SK-N-SH (cell line): ENCODE results near the gene GPX2.

Experiments
- EZH2phosphoT487 ChIP-seq: fragments of 200-600 bp; sonication (generic); IDR thresholded peaks from 2 replicates; pipeline ENCODE4 v1.6.1; 2017; ENCODE audit warnings: low read depth, mixed run types, mild to moderate bottlenecking, antibody characterized with exemption, moderate library complexity, borderline replicate concordance
- FOSL2 ChIP-seq: IDR thresholded peaks from 2 replicates; pipeline ENCODE4 v1.4.0; 2012; ENCODE audit warnings: low read depth, mild to moderate bottlenecking, moderate library complexity, borderline replicate concordance
- GABPA ChIP-seq: IDR thresholded peaks from 2 replicates; pipeline ENCODE4 v1.4.0; 2012; ENCODE audit warnings: low read depth, mild to moderate bottlenecking
- JUND ChIP-seq: IDR thresholded peaks from 2 replicates; pipeline ENCODE4 v1.4.0; 2012
- MEF2A ChIP-seq: IDR thresholded peaks from 2 replicates; pipeline ENCODE4 v1.4.0; 2012; ENCODE audit warnings: low read depth, borderline replicate concordance
- POLR2AphosphoS5 ChIP-seq: IDR thresholded peaks from 2 replicates; pipeline ENCODE4 v1.6.1; 2012; ENCODE audit warnings: low read depth, low read length
- RAD21 ChIP-seq: IDR thresholded peaks from 2 replicates; pipeline ENCODE4 v1.6.1; 2012; ENCODE audit warnings: mild to moderate bottlenecking, low read length
- TF ChIP-seq, protein P1 (sequence below): fragments of 200-600 bp; sonication (generic); IDR thresholded peaks from 2 replicates; pipeline ENCODE4 v1.6.1; 2017; ENCODE audit warnings: antibody characterized with exemption, mild to moderate bottlenecking, moderate library complexity
- TF ChIP-seq, protein P2 (sequence below): IDR thresholded peaks from 2 replicates; pipeline ENCODE4 v1.4.0; 2012; ENCODE audit warnings: low read depth
- TF ChIP-seq, protein P3 (sequence below): fragments of 150-350 bp; IDR thresholded peaks from 2 replicates; pipeline ENCODE4 v1.6.1; 2016; ENCODE audit warnings: mild to moderate bottlenecking, low read depth, low read length

DNA sequence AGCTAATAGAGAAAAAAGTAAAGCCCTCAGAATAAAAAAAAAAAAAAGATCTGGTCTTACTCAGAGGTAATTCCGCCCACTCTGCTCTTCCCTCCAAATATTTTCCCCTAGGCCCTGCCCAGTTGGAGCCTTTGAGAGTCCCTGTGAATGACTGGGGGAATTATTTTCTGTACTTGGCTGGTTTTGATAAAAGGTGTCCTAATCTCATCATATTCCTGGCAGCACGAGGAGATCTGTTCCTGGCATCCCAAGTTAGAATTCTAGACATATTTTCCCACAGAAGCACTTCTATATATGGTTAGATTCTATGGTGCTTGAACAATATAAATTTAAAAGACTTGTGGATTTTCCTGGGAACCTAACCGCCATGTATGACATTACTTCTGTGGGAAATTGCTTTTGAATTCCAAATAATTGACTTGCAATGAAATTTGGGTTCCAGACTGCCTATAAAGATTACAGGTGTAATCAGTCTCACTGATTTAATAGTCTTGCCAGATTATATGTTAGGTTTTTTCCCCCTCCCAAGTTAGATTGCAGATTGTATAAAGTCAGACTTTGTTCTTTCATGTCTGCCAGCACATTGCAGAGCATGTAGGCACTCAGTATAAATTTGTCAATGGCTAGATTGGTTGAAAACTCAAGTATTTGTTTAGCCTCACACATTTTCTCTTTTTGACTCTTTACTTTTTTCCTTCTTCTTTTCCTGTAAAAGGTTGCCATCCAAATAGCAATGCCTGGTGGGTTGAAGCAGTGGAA, 12.3 kb downstream of the GPX2 start:
- no peak for TF ChIP-seq EZH2phosphoT487
- TF ChIP-seq, protein P1, sequence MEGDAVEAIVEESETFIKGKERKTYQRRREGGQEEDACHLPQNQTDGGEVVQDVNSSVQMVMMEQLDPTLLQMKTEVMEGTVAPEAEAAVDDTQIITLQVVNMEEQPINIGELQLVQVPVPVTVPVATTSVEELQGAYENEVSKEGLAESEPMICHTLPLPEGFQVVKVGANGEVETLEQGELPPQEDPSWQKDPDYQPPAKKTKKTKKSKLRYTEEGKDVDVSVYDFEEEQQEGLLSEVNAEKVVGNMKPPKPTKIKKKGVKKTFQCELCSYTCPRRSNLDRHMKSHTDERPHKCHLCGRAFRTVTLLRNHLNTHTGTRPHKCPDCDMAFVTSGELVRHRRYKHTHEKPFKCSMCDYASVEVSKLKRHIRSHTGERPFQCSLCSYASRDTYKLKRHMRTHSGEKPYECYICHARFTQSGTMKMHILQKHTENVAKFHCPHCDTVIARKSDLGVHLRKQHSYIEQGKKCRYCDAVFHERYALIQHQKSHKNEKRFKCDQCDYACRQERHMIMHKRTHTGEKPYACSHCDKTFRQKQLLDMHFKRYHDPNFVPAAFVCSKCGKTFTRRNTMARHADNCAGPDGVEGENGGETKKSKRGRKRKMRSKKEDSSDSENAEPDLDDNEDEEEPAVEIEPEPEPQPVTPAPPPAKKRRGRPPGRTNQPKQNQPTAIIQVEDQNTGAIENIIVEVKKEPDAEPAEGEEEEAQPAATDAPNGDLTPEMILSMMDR, result no peak
- TF ChIP-seq RAD21, result no peak
- no peak for TF ChIP-seq MEF2A
- no peak for TF ChIP-seq POLR2AphosphoS5
- TF ChIP-seq GABPA, result no peak
- TF ChIP-seq, protein P2, sequence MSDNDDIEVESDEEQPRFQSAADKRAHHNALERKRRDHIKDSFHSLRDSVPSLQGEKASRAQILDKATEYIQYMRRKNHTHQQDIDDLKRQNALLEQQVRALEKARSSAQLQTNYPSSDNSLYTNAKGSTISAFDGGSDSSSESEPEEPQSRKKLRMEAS, result no peak
- TF ChIP-seq, protein P3, sequence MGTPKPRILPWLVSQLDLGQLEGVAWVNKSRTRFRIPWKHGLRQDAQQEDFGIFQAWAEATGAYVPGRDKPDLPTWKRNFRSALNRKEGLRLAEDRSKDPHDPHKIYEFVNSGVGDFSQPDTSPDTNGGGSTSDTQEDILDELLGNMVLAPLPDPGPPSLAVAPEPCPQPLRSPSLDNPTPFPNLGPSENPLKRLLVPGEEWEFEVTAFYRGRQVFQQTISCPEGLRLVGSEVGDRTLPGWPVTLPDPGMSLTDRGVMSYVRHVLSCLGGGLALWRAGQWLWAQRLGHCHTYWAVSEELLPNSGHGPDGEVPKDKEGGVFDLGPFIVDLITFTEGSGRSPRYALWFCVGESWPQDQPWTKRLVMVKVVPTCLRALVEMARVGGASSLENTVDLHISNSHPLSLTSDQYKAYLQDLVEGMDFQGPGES, result no peak
- TF ChIP-seq JUND, result no peak
- no peak for TF ChIP-seq FOSL2
